HG03097 (cell line): ENCODE measurements around the gene CNPY1.

Source experiments
- ATAC-seq: cut with Tn5 transposase; IDR thresholded peaks from one replicate; pipeline ENCODE4 v1.9.1; 2021; ENCODE audit not compliant: unreplicated experiment, low FRiP score

CNPY1 gene

DNA sequence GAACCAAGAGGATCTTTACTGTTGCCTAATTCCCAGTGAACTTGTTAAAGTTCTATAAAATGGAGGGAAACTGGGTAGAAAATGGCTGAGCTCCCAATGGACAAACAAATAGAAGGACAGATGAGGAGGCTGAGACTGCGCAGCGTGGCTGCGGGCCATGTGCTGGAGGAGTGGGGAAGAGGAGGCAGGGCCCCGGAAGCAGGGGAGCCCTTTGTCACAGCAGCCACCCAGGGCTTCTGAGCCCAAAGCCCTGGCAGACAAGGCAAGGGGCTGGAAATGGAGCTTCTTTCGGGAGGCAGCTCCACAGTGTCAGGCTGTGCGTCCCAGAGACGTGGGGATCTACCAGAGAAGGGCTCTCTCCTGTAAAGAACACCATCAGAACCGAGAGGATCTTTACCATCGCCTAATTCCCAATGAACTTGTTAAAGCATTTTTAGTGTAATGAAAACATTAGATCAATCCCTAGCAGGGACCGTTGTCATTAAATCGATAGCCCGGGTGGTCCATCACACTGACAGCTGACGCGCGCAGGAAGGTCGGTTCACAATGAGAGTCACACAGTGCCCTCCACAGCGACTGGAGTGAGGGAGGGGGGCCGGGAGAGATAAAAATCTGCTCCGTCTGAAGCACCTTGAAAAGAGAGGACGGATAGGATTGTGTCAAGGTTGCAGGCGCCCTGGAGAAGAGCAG lies 14.0 kb upstream of the CNPY1 start:
- ATAC-seq = no peak

DNA sequence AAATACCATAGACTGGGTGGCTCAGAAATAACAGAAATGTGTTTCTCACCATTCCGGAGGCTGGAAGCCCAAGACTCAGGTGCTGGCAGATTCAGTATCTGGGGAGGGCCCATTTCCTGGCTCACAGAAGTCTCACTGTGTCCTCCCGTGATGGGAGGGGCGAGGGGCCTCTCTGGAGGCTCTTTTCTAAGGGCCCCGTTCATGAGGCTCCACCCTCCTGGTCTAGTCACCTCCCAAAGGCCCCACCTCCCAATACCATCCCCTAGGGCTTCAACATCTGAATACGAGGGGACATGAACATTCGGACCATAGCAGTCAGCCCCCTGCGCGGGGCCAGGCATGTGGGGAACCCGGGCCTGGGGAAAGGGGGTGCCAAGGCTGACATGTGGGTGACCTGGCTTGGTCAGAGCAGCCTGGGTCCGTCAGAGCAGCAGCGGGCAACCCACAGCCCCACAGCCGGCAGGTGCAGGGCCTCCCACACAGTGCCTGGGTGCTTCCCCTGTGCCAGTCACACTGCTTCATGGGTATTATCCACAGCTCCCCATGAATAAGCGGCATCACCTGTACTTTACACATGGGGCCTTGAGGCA lies 13.3 kb upstream of the CNPY1 start:
- no peak for ATAC-seq

DNA sequence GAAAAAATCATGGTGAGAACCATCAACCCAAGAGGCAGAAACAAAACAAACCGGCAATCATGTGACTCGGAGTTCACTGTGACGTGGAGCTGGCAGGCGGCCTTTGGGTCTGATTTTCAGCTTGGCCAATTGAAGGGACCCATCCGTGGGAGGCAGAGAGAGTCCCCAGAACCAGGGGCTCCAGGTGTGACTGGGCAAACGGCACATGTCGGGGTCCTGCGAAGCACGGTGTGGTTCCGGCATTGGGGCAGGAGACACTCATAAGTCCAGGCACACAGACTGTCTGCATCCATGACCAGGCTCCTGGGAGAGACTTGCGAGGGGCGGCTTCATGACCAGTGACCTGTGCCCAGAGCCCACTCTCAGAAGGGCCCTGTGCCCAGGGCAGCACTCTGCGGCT lies 12.6 kb upstream of the CNPY1 start:
- no peak for ATAC-seq

DNA sequence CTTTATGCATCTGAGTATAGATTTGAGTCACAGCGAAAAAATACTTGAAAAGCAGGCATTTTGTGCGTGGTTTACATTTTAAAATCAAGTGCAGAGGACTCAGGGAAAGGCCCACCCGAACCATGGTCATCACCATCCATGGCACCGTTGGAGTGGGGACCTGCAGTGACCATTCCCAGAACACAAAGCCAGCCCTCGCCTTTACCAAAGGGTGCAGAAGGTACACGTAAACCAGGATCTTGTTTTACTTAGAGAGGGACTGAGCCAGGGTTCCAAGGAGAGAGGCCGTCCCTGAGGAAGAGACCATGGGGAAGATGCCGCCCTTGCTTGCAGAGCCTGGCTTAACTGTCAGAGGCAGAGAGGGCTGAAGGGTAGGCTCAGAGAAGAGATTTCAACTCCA lies 12.0 kb upstream of the CNPY1 start:
- ATAC-seq = no peak

DNA sequence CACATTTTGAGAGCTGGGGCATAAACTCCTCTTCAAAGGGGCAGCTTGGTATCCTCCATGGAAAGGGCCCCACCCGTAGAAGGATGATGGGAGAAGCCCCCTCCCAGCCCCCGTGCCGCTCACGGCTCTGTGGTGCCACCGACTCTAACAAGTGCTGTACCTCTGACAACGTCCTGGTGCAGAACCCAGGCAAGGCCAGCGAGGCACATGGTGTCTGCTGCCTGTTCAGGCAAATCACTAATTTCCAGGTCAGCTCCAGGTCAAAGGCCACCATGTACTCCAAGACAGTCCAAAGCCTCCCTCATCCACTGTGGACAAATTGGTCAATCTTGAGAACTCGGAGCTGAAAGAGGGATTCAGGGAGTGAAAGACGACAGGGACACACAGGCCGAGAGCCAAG lies 11.4 kb upstream of the CNPY1 start:
- ATAC-seq = no peak

DNA sequence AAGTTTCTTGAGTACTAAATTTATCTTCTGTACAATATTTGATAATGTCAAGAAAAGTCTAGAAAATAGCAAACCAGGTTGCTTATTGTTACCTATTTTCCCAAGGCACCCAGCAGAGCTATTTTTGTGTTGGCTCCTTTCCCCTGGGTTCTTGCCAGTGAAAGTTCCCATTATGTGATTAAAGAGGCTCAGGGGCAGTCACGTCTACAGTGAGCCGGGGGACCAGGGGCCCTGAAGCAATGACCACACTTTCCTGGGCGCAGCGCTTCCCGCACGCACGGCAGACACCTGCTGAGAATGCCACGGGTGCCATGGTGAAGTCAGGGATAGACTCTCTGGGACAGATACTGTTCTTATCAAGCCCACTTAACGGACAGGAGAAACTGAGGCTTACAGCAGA lies 10.4 kb upstream of the CNPY1 start:
- ATAC-seq = no peak

DNA sequence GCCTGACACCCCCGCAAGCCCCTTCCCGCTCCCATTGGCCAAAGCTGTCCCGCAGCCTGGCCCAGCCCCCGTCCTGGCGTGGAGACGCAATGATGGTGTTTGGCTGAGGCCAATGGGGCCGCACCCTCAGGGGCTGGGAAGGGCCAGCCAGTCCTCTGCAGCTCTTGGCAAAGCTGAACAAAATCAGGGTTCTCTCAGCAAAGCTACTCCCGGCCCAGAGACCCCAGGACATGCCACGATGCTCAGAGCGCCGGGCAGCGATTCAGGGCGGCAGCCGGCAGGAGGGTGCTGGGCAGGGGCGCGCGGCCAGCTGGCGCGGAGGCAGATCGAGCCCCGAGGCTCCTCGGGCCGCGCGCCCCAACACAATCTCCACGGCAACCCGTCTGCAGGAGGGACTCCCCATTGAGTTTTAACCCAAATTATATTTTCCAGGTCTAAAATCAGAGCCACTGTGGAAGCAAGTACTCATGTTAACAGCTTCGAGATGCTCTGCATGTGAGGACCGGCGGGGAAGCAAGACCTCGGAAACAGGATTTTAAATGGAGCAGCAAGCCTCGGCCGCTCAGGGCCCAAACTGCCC lies 8.8 kb upstream of the CNPY1 start:
- no peak for ATAC-seq

DNA sequence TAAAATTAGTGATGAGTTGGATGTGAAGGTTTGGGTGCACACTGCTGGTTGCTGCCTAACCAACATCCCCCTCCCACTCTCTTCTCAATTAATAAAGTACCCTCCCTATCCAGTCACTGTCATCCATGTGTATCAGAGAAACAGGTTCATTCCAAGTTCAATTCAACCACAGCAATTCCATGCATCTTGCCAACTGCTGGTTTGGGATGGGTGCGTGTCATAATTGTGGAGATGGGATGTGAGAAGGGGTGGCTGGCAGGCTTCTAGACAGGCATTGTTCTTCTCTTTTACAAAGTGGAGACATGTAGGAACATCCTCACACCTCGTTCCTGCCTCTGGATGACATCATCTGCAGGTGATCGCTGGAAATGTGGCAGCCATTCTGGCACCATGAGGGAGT lies 7.5 kb upstream of the CNPY1 start:
- no peak for ATAC-seq

DNA sequence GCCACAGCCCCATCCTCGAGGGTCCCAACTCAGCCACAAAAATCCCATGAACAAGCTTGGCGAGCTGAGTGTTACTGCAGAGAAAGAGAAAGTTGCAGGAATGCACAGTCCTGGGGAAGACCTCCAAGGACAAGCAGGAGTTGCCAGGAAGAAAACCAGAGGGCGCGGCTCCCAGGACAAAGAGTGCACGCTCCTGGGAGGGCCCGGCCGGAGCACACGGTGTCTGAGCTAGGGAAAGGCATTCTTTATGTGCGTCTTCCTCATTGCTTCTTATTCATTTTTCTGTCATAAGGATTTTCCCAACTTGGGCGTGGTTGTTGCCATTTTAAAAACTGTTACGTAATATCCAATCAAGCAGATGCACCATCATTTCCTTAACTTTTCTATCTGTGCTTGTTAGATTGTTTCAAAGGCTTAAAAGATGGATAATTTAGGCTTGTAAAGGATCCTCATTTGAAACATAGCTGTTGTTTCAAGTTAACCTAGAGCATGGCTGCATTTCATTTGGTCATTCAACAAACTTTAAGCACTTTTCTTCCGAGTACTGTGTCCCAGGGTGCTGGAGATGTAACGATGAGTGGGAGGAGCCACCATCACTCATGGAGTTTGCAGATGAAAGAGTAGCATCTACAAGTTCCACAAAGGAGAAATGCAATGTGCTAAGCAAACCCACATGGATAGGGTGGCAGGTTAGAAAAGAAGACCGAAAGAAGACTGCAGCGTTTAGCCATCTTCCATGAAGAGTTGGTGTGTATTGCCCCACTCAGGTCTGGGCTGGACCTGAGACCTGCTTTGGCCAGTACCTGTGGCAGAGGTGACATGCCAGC lies 5.6 kb upstream of the CNPY1 start:
- no peak for ATAC-seq

DNA sequence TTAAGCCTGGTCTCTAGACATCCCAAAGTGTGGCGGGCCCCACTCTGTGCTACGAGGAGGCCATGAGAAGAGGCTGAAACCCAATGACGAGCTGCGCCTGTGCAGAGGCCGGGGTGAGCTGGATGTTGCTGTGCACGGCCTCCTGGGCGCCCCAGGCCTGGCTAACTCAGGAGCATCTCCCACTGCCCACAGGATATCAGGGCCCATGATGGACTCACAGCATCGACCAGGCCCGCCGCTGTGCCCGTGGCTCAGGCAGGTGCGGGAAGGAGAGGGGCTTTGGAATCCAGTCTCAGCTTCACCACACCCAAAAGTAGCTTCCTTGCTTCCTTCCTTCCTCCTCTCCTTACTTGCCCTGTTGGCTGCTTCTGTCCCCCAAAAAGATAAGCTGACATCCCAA lies 4.6 kb upstream of the CNPY1 start:
- no peak for ATAC-seq

DNA sequence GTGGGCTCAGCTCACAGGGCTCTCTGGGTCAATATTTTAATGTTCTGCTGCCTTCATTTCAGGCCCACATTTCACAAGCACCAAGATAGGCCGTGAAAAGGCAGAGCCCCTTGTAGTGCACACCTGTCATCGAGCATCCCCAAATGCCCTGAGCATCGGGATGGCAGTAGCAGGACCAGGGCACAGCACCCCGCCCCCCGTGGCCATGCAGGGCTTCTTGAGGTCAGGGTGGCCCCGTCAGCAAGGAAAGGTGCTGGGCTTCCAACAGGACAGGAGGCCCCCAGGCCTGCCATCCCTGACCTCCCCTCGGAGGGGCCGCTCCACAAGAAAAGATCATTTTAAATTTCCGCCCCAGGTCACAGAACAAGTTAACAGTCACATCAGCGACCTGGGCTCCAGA lies 2.9 kb upstream of the CNPY1 start:
- ATAC-seq = no peak

DNA sequence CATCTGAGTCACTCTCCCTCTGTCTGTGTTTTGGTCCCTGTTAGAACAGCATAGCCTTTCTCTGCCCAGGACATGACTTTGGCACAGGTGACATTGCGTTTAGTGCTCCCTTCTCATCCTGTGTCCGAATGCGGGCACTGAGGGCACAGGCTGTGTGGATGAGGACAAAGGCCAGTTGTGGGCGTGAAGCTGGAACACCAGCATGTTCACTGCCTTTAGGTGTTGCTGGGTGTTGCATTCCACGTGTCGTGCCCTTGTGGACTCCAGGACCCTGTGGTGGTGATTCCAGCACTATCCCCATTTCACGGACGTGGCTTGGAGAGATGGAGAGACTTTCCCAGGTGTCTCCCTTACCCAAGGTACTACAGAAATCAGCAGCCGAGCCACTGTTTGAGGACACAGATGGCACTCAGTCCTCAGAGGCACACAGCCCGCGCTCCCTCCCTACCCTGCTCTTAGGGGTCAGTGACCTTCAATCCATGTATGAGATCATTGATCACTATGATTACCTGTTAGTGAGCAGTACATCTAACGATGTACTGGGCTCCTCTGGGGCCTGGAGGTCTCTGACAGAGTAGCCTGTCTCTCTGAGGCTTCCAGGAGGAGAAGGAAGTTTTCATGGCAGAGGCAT lies 917 bp upstream of the CNPY1 start:
- no peak for ATAC-seq

DNA sequence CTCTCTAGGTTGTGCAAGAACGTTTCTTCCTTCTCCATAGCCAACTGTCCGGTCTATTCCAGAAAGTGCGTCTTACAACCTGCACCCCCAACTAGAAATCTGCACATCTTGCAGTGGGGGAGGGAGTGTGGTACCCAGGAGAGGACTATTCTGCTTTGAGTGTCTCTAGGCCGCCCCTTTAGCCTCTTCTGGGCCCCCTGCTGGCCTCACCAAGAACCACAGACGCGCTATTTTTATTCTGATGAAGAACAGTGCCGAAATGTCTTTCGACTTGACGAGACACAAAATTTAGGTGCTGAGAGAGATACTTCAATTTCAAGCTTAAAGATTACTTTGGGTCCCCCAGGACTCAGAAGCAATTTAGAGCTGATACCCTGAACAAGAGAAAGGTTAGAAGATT lies 1.0 kb downstream of the CNPY1 start:
- no peak for ATAC-seq

DNA sequence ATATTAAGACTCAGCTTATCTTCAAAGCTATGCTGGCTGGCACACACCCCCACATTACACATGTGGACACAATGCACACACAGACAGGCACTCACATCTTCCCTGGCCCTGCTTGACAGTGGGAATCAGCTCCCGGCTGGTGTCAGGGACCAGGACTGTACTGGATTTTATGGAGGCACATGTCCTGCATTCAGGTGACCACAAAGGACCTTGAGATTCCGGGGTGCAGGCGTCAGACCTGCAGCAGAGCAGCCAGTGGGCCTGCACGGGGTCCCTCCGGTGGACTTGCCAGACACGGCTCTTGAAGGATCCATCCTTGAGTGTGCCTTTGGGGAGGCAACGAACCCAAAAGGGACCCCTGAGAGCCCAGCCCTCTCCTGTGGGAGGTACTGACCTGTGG lies 1.9 kb downstream of the CNPY1 start:
- ATAC-seq = no peak

DNA sequence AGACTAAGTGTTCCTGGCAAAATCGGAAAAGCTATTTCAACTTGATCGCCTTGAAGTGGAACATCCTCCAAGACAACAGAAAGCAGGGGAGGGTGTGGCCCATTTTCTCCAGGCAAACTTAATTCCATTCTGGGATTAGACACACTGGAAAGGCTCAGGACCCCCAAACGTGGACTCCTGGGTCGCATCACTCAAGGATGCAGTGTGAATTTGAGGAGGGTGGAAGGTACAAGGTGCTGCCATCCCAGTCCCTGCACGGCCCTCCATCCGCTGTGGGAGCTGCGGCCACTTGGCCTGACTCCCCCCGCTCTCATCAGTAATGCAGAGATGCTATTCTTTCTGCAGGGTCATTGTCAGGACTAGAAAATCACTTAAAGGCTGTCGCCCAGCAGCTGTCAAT lies 2.4 kb downstream of the CNPY1 start:
- ATAC-seq = no peak

DNA sequence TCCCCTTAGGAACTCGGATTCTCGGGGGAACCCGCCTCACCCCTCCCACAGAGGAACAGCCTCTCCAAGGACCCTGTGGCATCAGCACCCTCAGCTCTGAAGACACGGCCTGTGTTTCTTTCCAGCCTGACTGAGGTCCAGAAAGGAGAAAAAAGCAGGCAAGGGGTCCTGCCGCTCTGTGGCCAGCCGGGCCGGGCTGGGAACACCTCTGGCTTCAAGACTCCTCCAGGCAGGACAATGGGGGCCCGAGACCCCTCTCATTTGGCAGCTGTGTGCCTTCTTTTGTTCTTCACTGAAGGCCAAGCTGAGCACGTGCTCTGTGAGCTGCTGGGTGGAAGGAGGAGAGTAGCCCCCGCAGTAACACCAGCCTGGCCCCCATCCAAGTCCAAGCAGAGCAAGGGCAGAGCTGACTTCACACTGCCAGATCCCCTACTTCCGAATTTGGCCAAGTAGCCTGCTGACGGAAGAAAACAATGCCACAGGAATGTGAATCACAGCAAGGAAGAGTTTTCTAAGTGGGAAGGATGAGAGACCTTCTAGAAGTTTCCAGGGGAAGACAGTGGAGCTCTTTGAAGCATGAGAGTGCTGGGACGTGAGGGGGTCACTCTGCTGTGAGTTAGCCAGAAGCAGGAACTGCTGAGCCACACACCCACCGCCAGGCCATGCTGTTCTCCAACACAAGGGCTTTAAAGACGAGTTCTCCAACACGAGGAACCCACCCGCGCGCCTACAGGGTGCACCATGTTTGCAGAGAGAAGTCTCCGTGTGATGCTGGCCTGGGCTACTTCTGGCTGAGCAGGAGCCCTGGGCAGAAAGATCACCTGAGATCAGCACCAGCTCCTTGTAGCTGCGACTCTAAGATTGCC lies 3.1 kb downstream of the CNPY1 start:
- no peak for ATAC-seq

DNA sequence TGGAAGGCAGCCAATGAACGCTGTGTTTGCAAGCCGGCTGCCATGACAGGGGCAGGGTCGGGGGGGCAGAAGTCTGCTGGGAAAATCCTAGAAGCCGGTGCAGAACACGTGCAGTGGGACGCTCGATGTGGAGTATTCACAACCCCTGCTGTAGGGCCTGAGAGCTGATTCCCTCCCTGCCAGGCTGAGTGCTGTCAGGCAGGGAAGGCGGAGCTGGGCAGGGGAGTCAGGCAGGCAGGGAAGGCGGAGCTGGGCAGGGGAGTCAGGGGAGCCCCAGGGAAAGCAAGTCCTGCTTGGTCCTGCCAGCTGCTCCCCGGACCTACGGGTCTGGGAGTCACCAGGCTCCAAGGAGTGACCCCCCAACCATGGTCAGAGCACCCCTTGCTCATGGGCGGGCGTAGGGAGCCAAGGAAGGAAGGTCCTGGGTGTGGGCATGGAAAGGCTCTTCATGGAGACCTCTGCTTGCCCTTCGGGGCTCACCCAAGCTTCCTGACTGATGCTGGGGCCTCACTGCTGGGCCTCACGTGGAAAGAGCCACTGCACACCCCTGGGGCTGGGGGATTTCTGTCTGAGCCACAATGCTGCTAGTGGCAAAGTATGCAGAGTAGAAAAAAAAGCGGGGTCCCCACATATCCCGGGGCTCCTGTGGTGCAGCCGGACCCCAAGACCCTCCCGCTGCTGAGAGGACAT lies 4.2 kb downstream of the CNPY1 start:
- ATAC-seq = no peak

DNA sequence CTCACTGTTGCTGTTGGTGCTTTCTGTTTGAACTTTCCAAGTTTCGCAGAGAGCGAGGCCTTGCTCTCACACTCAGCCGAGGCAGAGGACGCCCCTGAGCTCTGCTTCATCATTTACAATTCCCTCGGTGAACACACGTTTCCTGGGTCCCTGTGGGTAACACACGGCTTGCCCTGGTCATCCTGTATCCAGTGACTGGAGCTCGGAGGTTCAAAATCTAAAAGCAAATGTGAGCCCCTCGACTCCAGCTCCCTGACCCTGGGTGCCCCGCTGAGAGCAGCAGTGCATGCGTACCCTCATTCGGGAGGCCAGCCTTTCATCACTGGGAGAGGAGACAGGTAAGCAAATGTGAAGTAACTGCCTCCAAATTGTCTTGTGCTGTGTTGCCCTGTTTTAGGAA lies 5.8 kb downstream of the CNPY1 start:
- no peak for ATAC-seq

DNA sequence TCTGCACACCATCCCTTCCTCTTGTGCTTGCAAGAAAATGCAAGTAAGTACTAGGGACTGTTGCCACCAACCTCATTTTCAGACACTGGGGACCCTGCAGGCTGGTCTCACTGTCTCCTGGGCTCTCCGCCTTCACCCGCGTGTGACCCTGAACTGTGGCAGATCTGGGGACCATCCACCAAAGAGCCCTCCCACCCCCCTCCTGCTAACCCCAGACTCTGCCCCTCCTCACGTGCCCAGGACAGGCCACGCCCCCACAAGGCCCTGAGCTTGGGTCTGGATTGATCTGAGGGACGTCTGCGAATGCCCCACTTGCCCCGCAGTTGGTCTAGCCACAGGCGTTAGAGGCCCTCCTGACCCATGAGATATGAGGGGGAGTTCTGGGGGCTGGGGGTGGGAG lies 8.1 kb downstream of the CNPY1 start:
- no peak for ATAC-seq

DNA sequence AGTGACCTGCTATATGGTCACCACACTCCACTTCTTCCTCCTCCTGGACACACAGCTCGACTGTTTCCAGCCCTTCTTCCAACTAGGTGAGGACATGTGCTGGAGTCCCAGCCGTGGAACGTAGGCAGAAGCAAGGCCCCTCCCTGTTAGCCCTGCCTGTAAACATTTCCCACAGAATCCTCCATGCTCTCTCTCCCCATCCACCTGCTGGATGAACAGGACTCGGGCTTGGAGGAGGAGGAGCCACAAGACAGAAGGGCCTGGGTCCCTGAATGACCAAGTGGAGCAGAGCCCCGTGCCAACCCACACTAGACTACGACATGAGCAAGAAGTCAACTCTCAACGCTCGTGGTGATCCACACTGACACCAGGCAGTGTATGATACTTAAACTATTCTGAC lies 9.9 kb downstream of the CNPY1 start:
- no peak for ATAC-seq
